Tibial nerve (tissue), 4 donors: ENCODE data around the gene DAPK1. TPM values are rescaled to one million over a fixed set of nuclear protein-coding genes. Genes with fewer than 3 reads are reported as not detected.

Experiments
- DNase-seq, 2 donors: peaks; one replicate each; pipeline ENCODE4 v3.0.0-alpha.2; 2019; ENCODE audit warnings: low spot score in 2 of 2
- H3K27ac ChIP-seq, 4 donors: fragments of 200-600 bp; sonication (generic) in 3 of 4; one replicate each; pipeline ENCODE4 v1.5.1; 2017 to 2019; ENCODE audit warnings: mild to moderate bottlenecking in 1 of 4
- H3K27me3 ChIP-seq, 2 donors: fragments of 200-600 bp; sonication (generic) in 1 of 2; one replicate each; pipeline versions ENCODE4 v1.5.1 to v1.6.0; 2017 to 2019
- H3K36me3 ChIP-seq, 3 donors: fragments of 200-600 bp; sonication (generic); one replicate each; pipeline ENCODE4 v1.5.1; 2018 to 2019
- H3K4me1 ChIP-seq, 4 donors: fragments of 200-600 bp; sonication (generic) in 3 of 4; one replicate each; pipeline ENCODE4 v1.5.1; 2017 to 2019
- H3K4me3 ChIP-seq, 4 donors: fragments of 200-600 bp; sonication (generic) in 3 of 4; one replicate each; pipeline ENCODE4 v1.5.1; 2017 to 2019; ENCODE audit warnings: mild to moderate bottlenecking in 1 of 4, moderate library complexity in 1 of 4
- H3K9me3 ChIP-seq, 4 donors: fragments of 200-600 bp; sonication (generic) in 3 of 4; one replicate each; pipeline ENCODE4 v1.5.1; 2017 to 2019
- EP300 ChIP-seq, 2 donors: sonication (generic); formaldehyde crosslinking; IDR thresholded peaks; one replicate each; pipeline ENCODE4 v1.6.1; 2017; ENCODE audit warnings: antibody characterized with exemption in 2 of 2, mild to moderate bottlenecking in 1 of 2
- POLR2A ChIP-seq, 2 donors: fragments of 450-650 bp; IDR thresholded peaks; one replicate each; pipeline ENCODE4 v1.6.1; 2017; ENCODE audit warnings: antibody characterized with exemption in 2 of 2, mild to moderate bottlenecking in 2 of 2, moderate library complexity in 2 of 2
- WGBS, 2 donors: methylation state at CpG; one replicate each; pipeline ENCODE4 v1.1.5; 2018; 5-methylcytosine and 5-hydroxymethylcytosine counted together
- total RNA-seq, 4 donors: library from RNA; depleted of rRNA; stranded (reverse); fragments of >200 nt; gene quantifications; one replicate each; pipeline ENCODE4 v1.1.0, GENCODE V29; 2016
- TF ChIP-seq, protein P1 (sequence below), 5 experiments: fragments of 200-600 bp in 3 of 5; fragments of 450-650 bp in 2 of 5; sonication (generic) in 3 of 5; IDR thresholded peaks; one replicate each; pipeline ENCODE4 v1.5.1; 2016 to 2019; ENCODE audit warnings: antibody characterized with exemption in 5 of 5, mild to moderate bottlenecking in 3 of 5, moderate library complexity in 2 of 5

DAPK1 gene
- total RNA-seq, 4 donors from 2014 or later: 58.8 to 97.3 (median 64.2) TPM

DNA sequence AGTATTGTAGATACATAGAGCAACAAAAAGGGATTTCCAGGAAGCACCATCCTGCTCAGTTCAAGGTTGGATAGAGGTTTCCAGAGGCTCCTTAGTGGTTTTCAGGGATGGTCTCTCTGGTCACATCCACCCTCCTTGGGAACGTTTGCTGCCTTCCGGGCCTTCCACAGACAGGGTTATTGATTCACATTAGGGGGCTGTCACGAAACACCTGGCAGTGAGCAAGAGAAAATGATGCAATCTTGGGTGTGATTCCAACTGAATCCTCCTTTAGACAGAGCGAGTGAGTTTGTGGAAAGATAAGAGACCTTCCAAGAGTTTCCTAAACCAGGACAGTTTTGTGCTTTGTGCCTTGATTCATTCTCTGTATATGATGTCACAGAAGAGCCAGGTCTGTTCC lies 184.4 kb downstream of the DAPK1 start:
- Histone ChIP-seq H3K27me3 (no peaks in the 10 kb centered on the region), H3K4me3 (no peak overlapping the region), H3K9me3 (no peaks in the 10 kb centered on the region), H3K36me3 (peaks cover 0 to 15% (median 0%) of the 10 kb centered on the region in 3 donors), H3K4me1 (peaks cover 0 to 27% (median 5%) of the 10 kb centered on the region in 4 donors), H3K27ac (no peak overlapping the region)
- WGBS, 2 donors: 78 to 79% methylated on average over 4 of the region's 4 CpGs
- no peak for TF ChIP-seq POLR2A (IDR thresholded peaks at IDR 0.05)
- TF ChIP-seq EP300 (IDR thresholded peaks at IDR 0.05): no peak
- TF ChIP-seq, protein P1, sequence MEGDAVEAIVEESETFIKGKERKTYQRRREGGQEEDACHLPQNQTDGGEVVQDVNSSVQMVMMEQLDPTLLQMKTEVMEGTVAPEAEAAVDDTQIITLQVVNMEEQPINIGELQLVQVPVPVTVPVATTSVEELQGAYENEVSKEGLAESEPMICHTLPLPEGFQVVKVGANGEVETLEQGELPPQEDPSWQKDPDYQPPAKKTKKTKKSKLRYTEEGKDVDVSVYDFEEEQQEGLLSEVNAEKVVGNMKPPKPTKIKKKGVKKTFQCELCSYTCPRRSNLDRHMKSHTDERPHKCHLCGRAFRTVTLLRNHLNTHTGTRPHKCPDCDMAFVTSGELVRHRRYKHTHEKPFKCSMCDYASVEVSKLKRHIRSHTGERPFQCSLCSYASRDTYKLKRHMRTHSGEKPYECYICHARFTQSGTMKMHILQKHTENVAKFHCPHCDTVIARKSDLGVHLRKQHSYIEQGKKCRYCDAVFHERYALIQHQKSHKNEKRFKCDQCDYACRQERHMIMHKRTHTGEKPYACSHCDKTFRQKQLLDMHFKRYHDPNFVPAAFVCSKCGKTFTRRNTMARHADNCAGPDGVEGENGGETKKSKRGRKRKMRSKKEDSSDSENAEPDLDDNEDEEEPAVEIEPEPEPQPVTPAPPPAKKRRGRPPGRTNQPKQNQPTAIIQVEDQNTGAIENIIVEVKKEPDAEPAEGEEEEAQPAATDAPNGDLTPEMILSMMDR (IDR thresholded peaks at IDR 0.05): no peak
- no peak for DNase-seq

DNA sequence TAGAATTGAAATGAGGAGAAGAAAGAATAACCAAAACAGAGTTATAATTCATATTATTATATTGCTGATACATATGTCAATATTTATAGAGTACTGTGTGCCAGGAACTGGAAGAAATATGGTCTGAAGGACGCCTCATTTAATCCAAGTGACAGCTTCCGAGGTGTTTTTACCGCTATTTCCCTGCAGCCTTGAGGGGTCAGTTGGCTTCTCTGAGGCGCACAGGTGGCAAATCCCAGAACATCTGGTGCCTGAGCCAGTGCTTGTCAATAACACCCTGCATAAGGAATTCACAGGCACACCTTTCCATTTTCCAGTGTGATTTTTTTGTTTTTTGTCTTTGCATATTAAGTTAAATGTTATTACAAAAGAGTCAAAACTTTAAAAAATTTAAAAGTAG lies 185.0 kb downstream of the DAPK1 start:
- WGBS, 2 donors: 88 to 90% methylated on average over 4 of the region's 4 CpGs
- no peaks in the 10 kb centered on the region for H3K27me3 ChIP-seq
- peaks cover 0 to 27% (median 5%) of the 10 kb centered on the region in 4 donors for H3K4me1 ChIP-seq
- no peak for TF ChIP-seq POLR2A (IDR thresholded peaks at IDR 0.05)
- TF ChIP-seq, protein P1 (IDR thresholded peaks at IDR 0.05): no peak
- TF ChIP-seq EP300 (IDR thresholded peaks at IDR 0.05): no peak
- H3K27ac ChIP-seq: no peak overlapping the region
- peaks cover 0 to 15% (median 0%) of the 10 kb centered on the region in 3 donors for H3K36me3 ChIP-seq
- no peaks in the 10 kb centered on the region for H3K9me3 ChIP-seq
- DNase-seq: no peak
- no peak overlapping the region for H3K4me3 ChIP-seq

DNA sequence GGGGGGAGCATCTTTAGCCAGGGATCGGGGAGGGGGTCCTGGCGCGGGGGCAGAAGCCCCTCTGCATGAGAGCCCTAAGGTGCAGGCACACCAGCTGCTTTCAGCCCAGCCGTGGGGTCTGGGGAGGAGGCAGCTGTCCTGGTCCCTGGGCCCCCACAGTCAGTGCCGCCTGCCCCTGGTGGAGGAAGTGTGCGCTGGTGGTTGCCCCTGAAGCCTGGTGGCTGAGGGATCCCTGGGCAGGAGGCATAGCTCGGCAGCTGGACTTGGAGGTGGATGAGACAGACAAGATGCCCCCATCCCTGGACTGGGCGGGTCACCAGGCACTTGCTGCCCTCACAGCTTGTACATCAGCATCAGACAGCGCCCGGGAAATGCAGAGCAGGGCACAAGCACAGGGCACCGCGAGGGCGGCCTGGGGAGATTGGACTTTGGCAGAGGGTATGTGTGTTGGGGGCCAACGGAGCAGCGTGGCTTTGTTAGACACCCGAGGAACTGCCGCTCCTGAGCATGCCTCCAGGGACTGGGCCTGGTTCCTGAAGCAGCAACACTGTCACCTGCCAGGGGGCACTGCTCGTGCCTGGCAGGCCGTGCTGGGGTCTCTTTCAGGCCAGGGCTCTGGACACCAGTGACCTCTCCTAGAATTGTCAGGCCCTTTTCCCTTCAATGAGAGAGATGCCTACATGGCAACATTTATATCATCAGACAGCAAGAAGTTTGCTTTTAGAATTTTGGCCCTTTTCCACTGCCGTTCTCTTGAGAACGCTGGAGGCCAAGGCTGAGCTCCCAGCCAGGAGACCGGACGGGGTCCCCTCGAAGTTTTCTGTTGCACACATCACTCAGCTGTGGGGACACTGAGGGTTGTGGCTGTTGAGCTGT lies 186.3 kb downstream of the DAPK1 start:
- WGBS, 2 donors: 72 to 85% methylated on average over 19 to 24 of the region's 24 CpGs
- H3K27me3 ChIP-seq: no peaks in the 10 kb centered on the region
- H3K27ac ChIP-seq: no peak overlapping the region
- peaks cover 0 to 23% (median 5%) of the 10 kb centered on the region in 4 donors for H3K4me1 ChIP-seq
- TF ChIP-seq, protein P1 (IDR thresholded peaks at IDR 0.05): no peak
- TF ChIP-seq EP300 (IDR thresholded peaks at IDR 0.05): no peak
- TF ChIP-seq POLR2A (IDR thresholded peaks at IDR 0.05): no peak
- no peak for DNase-seq
- no peaks in the 10 kb centered on the region for H3K9me3 ChIP-seq
- peaks cover 0 to 15% (median 0%) of the 10 kb centered on the region in 3 donors for H3K36me3 ChIP-seq
- no peak overlapping the region for H3K4me3 ChIP-seq

DNA sequence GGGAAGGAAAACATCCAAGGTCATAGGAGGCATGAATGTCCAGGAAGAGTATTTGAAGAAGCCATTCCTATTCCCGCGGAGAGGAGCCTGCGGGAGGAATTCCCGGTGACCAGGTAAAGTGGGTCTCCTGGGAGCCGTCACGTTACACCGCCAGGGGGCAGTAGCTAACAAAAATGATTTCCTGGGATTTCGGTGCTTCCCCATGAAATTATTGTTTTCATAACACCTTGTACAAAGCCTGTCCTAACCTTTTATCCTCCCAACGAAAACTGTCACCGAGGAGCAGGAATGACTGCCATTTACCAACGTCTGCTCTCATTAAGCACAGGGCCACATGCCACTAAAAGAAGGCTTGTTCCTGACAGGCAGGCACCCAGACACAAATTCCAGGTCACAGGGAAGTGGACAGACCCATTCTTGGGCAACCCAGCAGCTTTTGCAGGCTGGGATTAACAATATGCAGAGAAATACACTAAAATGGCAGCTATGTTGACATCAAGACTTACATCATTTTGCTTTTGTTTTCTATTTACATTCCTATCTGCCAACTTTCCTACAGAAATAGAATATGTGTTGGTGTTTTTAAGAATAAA lies 187.1 kb downstream of the DAPK1 start:
- no peak for TF ChIP-seq POLR2A (IDR thresholded peaks at IDR 0.05)
- TF ChIP-seq, protein P1 (IDR thresholded peaks at IDR 0.05): peak; percentile 50 to 62 (median 60)
- Histone ChIP-seq H3K4me3 (no peak overlapping the region), H3K4me1 (peaks cover 0 to 23% (median 5%) of the 10 kb centered on the region in 4 donors), H3K36me3 (peaks cover 0 to 15% (median 0%) of the 10 kb centered on the region in 3 donors), H3K9me3 (no peaks in the 10 kb centered on the region), H3K27ac (no peak overlapping the region), H3K27me3 (no peaks in the 10 kb centered on the region)
- 37 to 51% methylated on average over 11 of the region's 11 CpGs for whole genome bisulfite sequencing, 2 donors
- DNase-seq: peak in 1 of 2 donors; percentile 52

DNA sequence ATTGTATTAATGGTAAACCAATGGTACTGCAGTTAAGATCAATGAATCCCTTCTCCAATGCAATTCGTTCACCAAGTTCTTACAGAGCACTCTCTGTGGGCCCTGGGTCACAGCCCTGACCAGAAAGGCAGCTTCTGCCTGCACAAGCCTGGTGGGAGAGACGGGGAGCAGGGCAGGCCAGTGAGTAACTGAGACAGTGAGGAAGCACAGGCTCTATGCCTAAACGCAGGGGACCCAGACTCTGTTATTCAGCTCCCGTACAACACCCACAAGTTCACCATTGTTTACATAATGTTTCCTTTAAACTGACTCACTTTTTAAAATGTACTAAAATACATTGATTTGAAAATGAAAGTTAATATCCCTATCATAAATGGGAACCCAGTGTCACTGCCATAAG lies 187.8 kb downstream of the DAPK1 start:
- H3K9me3 ChIP-seq: no peaks in the 10 kb centered on the region
- peaks cover 0 to 15% (median 0%) of the 10 kb centered on the region in 3 donors for H3K36me3 ChIP-seq
- peaks cover 0 to 23% (median 5%) of the 10 kb centered on the region in 4 donors for H3K4me1 ChIP-seq
- H3K27me3 ChIP-seq: no peaks in the 10 kb centered on the region
- WGBS, 2 donors: 61 to 63% methylated on average over 4 of the region's 4 CpGs
- peak overlapping the region in 2 of 4 donors; percentile 23 to 36 for H3K27ac ChIP-seq
- H3K4me3 ChIP-seq: no peak overlapping the region
- TF ChIP-seq EP300 (IDR thresholded peaks at IDR 0.05) (no peak), POLR2A (IDR thresholded peaks at IDR 0.05) (no peak)
- no peak for DNase-seq
